OCI-LY3 (cell line): Measurements from ENCODE around the gene PLOD1.
"Not testable (repeated sequence)": the region's sequence is repeated elsewhere in the genome, so short reads cannot be mapped to it uniquely, and the experiment has no call there.

Source experiments
- H2AFZ ChIP-seq: fragments of 200-600, 300-600 bp; shearing (Covaris generic); 2 replicates; pipeline ENCODE4 v1.6.0; 2014; ENCODE audit warnings: antibody characterized with exemption, low read depth, low read length
- H3K27ac ChIP-seq: fragments of 200-600, 300-600 bp; sonication (generic); 2 replicates; pipeline ENCODE4 v1.5.1; 2014; ENCODE audit warnings: mild to moderate bottlenecking, low read length, moderate library complexity, mixed read lengths
- H3K27me3 ChIP-seq: fragments of 200-600, 300-600 bp; sonication (generic); 2 replicates; pipeline ENCODE4 v1.6.1; 2014; ENCODE audit warnings: low read depth, low read length, mixed read lengths
- H3K36me3 ChIP-seq: fragments of 200-600, 300-600 bp; sonication (generic); replicated peaks from 2 replicates; pipeline ENCODE3; 2014; ENCODE audit warnings: low read depth, low read length, mixed read lengths
- H3K4me1 ChIP-seq: fragments of 300-600, 200-600 bp; sonication (generic); 2 replicates; pipeline ENCODE4 v1.6.1; 2014; ENCODE audit warnings: low read length, mixed read lengths
- H3K4me2 ChIP-seq: fragments of 200-600, 300-600 bp; sonication (generic); 2 replicates; pipeline ENCODE4 v1.6.1; 2014; ENCODE audit warnings: low read length, mixed read lengths
- H3K4me3 ChIP-seq: fragments of 300-600, 200-600 bp; sonication (generic); 2 replicates; pipeline ENCODE4 v1.5.1; 2014; ENCODE audit warnings: antibody characterized with exemption, mild to moderate bottlenecking, low read length, moderate library complexity
- H3K79me2 ChIP-seq: fragments of 300-600, 200-600 bp; shearing (Covaris generic); 2 replicates; pipeline ENCODE4 v1.6.1; 2014; ENCODE audit warnings: mild to moderate bottlenecking, low read length, mixed read lengths
- H3K9ac ChIP-seq: fragments of 300-600, 200-600 bp; shearing (Covaris generic); 2 replicates; pipeline ENCODE4 v1.6.0; 2014; ENCODE audit warnings: mild to moderate bottlenecking, low read length, moderate library complexity
- H3K9me3 ChIP-seq: fragments of 200-600, 300-600 bp; shearing (Covaris generic); 2 replicates; pipeline ENCODE4 v1.6.1; 2014; ENCODE audit warnings: low read length, mixed read lengths; ENCODE audit not compliant: insufficient read depth
- H4K20me1 ChIP-seq: fragments of 200-600, 300-600 bp; sonication (generic); 2 replicates; pipeline ENCODE4 v1.6.1; 2016; ENCODE audit warnings: low read length, mixed read lengths; ENCODE audit not compliant: insufficient read depth
- CTCF ChIP-seq: fragments of 200-600, 300-600 bp; sonication (generic); IDR thresholded peaks from 2 replicates; pipeline ENCODE4 v1.5.1; 2014; ENCODE audit warnings: antibody characterized with exemption, low read length, low read depth
- EZH2phosphoT487 ChIP-seq: fragments of 200-600 bp; shearing (Covaris generic); IDR thresholded peaks from 2 replicates; pipeline ENCODE4 v1.6.1; 2018; ENCODE audit warnings: antibody characterized with exemption, mixed run types, low read depth

Gene PLOD1

GRCh38 chr1:11931845-11932244 is 2.7 kb upstream of the PLOD1 start:
- TF ChIP-seq CTCF (no peak), EZH2phosphoT487 (no peak)
- H3K9me3 ChIP-seq = no peaks in the 10 kb centered on the region
- peaks cover 24% of the 10 kb centered on the region for H3K4me1 ChIP-seq
- no peaks in the 10 kb centered on the region for H3K27me3 ChIP-seq
- no peak overlapping the region for H3K9ac ChIP-seq
- H3K79me2 ChIP-seq = peaks cover 6% of the 10 kb centered on the region
- H3K27ac ChIP-seq = no peak overlapping the region
- no peak overlapping the region for H2AFZ ChIP-seq
- H3K4me2 ChIP-seq = no peak overlapping the region
- H3K36me3 ChIP-seq = no peaks in the 10 kb centered on the region
- H3K4me3 ChIP-seq = no peak overlapping the region
- H4K20me1 ChIP-seq = no peaks in the 10 kb centered on the region

- Histone ChIP-seq H3K27me3 (no peaks in the 10 kb centered on the region), H3K9me3 (no peaks in the 10 kb centered on the region), H3K36me3 (no peaks in the 10 kb centered on the region), H3K27ac (peak overlapping the region; percentile 46; the same call in 1 of the 2 replicates), H3K4me3 (peak overlapping the region; percentile 98), H3K4me1 (peaks cover 16% of the 10 kb centered on the region), H3K79me2 (peaks cover 6% of the 10 kb centered on the region), H4K20me1 (no peaks in the 10 kb centered on the region), H2AFZ (peak overlapping the region; percentile 85; the same call in 1 of the 2 replicates), H3K9ac (peak overlapping the region; percentile 82), H3K4me2 (peak overlapping the region; percentile 99)
- TF ChIP-seq CTCF (no peak), EZH2phosphoT487 (no peak)
Observed at GRCh38 chr1:11935057-11935412, 518 bp downstream of the PLOD1 start.

- not testable (repeated sequence) for H3K27ac ChIP-seq, H4K20me1 ChIP-seq, H3K36me3 ChIP-seq, H2AFZ ChIP-seq, H3K27me3 ChIP-seq, H3K9ac ChIP-seq, H3K4me3 ChIP-seq, H3K4me2 ChIP-seq, H3K4me1 ChIP-seq, H3K9me3 ChIP-seq, H3K79me2 ChIP-seq
Observed at GRCh38 chr1:11935733-11936132, 1.2 kb downstream of the PLOD1 start.

- peaks cover 6% of the 10 kb centered on the region for H3K79me2 ChIP-seq
- H3K4me1 ChIP-seq = peaks cover 2% of the 10 kb centered on the region; the same call in 1 of the 2 replicates
- no peak for TF ChIP-seq CTCF
- no peak for TF ChIP-seq EZH2phosphoT487
- no peaks in the 10 kb centered on the region for H3K36me3 ChIP-seq
- no peak overlapping the region for H3K9ac ChIP-seq
- no peak overlapping the region for H2AFZ ChIP-seq
- no peak overlapping the region for H3K4me3 ChIP-seq
- no peaks in the 10 kb centered on the region for H4K20me1 ChIP-seq
- H3K27ac ChIP-seq = no peak overlapping the region
- no peaks in the 10 kb centered on the region for H3K9me3 ChIP-seq
- H3K27me3 ChIP-seq = no peaks in the 10 kb centered on the region
- no peak overlapping the region for H3K4me2 ChIP-seq
Observed at GRCh38 chr1:11938722-11939526, 4.4 kb downstream of the PLOD1 start.

GRCh38 chr1:11939794-11940193 is 5.3 kb downstream of the PLOD1 start:
- not testable (repeated sequence) for H3K79me2 ChIP-seq, H3K9ac ChIP-seq, H2AFZ ChIP-seq, H3K4me2 ChIP-seq, H3K27ac ChIP-seq, H3K9me3 ChIP-seq, H3K36me3 ChIP-seq, H3K4me3 ChIP-seq, H3K4me1 ChIP-seq, H4K20me1 ChIP-seq, H3K27me3 ChIP-seq
